PFSK-1 (cell line): ENCODE results near the gene EXOC4.

ENCODE experiments used
- FOXP2 ChIP-seq: optimal IDR thresholded peaks from 2 replicates; pipeline ENCODE3; 2011; ENCODE audit warnings: borderline replicate concordance, control low read depth, inconsistent platforms; ENCODE audit not compliant: insufficient read depth; ENCODE audit errors: extremely low read length, extremely low read depth
- POLR2AphosphoS5 ChIP-seq: IDR thresholded peaks from 2 replicates; pipeline ENCODE4 v1.6.1; 2012; ENCODE audit warnings: low read depth, mild to moderate bottlenecking, control low read depth, low read length, moderate library complexity
- SIN3A ChIP-seq: IDR thresholded peaks from 2 replicates; pipeline ENCODE4 v1.6.1; 2012; ENCODE audit warnings: mild to moderate bottlenecking, low read length, moderate library complexity, borderline replicate concordance; ENCODE audit not compliant: insufficient read depth
- TAF1 ChIP-seq: IDR thresholded peaks from 2 replicates; pipeline ENCODE4 v1.6.1; 2012; ENCODE audit warnings: low read length, control low read depth, borderline replicate concordance; ENCODE audit not compliant: insufficient read depth
- TF ChIP-seq, protein P1 (sequence below), 2 experiments: IDR thresholded peaks; 2 replicates each; pipeline versions ENCODE4 v1.6.1 to v1.8.0; 2011 to 2012; ENCODE audit warnings: low read depth in 2 of 2, low read length in 2 of 2, control low read depth in 1 of 2, inconsistent platforms in 1 of 2, mild to moderate bottlenecking in 1 of 2, moderate library complexity in 1 of 2; ENCODE audit not compliant: insufficient read depth in 1 of 2

DNA sequence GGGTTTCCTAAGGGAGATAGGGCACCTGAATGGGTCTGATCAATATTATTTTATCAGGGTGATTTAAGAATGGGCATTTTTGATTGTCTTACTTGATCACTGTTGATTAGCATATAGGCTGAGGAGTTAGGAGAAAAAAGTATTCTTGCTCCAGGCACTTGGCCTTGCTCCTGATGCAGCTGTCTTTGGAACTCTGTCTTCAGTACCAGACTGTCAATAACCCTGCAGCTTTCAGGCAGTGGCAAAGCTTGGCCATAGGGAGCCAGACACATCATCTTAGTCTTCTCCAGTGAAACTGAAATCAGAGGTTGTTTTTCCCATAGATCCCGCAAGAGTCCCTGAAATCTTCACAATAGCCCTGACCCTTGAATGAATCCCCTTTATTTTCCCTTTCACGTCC lies 47.2 kb downstream of the EXOC4 start:
- TF ChIP-seq TAF1 = no peak
- TF ChIP-seq, protein P1, sequence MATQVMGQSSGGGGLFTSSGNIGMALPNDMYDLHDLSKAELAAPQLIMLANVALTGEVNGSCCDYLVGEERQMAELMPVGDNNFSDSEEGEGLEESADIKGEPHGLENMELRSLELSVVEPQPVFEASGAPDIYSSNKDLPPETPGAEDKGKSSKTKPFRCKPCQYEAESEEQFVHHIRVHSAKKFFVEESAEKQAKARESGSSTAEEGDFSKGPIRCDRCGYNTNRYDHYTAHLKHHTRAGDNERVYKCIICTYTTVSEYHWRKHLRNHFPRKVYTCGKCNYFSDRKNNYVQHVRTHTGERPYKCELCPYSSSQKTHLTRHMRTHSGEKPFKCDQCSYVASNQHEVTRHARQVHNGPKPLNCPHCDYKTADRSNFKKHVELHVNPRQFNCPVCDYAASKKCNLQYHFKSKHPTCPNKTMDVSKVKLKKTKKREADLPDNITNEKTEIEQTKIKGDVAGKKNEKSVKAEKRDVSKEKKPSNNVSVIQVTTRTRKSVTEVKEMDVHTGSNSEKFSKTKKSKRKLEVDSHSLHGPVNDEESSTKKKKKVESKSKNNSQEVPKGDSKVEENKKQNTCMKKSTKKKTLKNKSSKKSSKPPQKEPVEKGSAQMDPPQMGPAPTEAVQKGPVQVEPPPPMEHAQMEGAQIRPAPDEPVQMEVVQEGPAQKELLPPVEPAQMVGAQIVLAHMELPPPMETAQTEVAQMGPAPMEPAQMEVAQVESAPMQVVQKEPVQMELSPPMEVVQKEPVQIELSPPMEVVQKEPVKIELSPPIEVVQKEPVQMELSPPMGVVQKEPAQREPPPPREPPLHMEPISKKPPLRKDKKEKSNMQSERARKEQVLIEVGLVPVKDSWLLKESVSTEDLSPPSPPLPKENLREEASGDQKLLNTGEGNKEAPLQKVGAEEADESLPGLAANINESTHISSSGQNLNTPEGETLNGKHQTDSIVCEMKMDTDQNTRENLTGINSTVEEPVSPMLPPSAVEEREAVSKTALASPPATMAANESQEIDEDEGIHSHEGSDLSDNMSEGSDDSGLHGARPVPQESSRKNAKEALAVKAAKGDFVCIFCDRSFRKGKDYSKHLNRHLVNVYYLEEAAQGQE (IDR thresholded peaks at IDR 0.05; ENCODE audit: insufficient read depth in 1 of 2, low read depth in 2 of 2, low read length in 2 of 2) = no peak
- TF ChIP-seq SIN3A = no peak
- TF ChIP-seq POLR2AphosphoS5 = no peak
- TF ChIP-seq FOXP2 = no peak
